Endothelial cell of umbilical vein (primary cell): ENCODE measurements around the gene ROCK2.

Source experiments
- POLR2A ChIP-seq: IDR thresholded peaks from 2 replicates; pipeline ENCODE4 v1.6.1; 2012; ENCODE audit warnings: low read depth, mild to moderate bottlenecking, control low read depth, low read length
- POLR2AphosphoS5 ChIP-seq: IDR thresholded peaks from 2 replicates; pipeline ENCODE4 v1.6.1; 2012; ENCODE audit warnings: low read depth, mild to moderate bottlenecking, control low read depth, low read length, moderate library complexity; ENCODE audit not compliant: insufficient read depth
- TF ChIP-seq, protein P1 (sequence below), 2 donors: IDR thresholded peaks; 1 replicate in 1 of 2; 2 replicates in 1 of 2; pipeline ENCODE4 v1.5.1; 2011; ENCODE audit warnings: low read length in 2 of 2, mild to moderate bottlenecking in 2 of 2, moderate library complexity in 2 of 2, control low read depth in 1 of 2, inconsistent platforms in 1 of 2, low read depth in 1 of 2; ENCODE audit not compliant: insufficient read depth in 1 of 2; ENCODE audit errors: extremely low read depth in 1 of 2

DNA sequence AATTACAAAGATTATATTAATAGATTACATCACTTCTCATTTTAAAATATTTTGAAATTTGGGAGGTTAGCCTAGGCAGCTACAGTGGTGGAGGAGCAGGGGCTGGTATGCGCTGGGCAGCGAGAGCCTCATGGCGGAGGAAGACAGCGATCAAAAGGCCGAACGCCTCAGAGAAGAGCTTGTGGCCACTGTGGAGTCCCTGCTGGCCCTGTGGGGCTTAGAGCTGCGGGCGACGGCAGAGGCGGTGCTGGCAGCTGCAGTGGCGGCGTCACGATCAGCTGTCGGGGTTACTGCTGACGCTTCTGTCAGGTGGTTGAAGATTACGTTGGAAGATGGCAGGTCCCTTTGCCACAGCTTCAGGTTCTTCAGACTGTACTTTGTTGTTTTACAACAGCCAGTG, 87.4 kb downstream of the ROCK2 start:
- TF ChIP-seq, protein P1, sequence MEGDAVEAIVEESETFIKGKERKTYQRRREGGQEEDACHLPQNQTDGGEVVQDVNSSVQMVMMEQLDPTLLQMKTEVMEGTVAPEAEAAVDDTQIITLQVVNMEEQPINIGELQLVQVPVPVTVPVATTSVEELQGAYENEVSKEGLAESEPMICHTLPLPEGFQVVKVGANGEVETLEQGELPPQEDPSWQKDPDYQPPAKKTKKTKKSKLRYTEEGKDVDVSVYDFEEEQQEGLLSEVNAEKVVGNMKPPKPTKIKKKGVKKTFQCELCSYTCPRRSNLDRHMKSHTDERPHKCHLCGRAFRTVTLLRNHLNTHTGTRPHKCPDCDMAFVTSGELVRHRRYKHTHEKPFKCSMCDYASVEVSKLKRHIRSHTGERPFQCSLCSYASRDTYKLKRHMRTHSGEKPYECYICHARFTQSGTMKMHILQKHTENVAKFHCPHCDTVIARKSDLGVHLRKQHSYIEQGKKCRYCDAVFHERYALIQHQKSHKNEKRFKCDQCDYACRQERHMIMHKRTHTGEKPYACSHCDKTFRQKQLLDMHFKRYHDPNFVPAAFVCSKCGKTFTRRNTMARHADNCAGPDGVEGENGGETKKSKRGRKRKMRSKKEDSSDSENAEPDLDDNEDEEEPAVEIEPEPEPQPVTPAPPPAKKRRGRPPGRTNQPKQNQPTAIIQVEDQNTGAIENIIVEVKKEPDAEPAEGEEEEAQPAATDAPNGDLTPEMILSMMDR (IDR thresholded peaks at IDR 0.05; ENCODE audit: extremely low read depth in 1 of 2, insufficient read depth in 1 of 2, low read depth in 1 of 2, low read length in 2 of 2): no peak
- TF ChIP-seq POLR2AphosphoS5 (no peak), POLR2A (no peak)
